Measurements from ENCODE around the gene PNO1. TPM values are rescaled to one million over a fixed set of nuclear protein-coding genes. Genes with fewer than 3 reads are reported as not detected.

The PNO1 gene
- total and polyA plus RNA-seq, 10 of the 15 experiments (the other 5 are each of a cell fraction or from before 2014, with no cell fraction given): 9.7 to 60.2 (median 30.3) TPM

DNA sequence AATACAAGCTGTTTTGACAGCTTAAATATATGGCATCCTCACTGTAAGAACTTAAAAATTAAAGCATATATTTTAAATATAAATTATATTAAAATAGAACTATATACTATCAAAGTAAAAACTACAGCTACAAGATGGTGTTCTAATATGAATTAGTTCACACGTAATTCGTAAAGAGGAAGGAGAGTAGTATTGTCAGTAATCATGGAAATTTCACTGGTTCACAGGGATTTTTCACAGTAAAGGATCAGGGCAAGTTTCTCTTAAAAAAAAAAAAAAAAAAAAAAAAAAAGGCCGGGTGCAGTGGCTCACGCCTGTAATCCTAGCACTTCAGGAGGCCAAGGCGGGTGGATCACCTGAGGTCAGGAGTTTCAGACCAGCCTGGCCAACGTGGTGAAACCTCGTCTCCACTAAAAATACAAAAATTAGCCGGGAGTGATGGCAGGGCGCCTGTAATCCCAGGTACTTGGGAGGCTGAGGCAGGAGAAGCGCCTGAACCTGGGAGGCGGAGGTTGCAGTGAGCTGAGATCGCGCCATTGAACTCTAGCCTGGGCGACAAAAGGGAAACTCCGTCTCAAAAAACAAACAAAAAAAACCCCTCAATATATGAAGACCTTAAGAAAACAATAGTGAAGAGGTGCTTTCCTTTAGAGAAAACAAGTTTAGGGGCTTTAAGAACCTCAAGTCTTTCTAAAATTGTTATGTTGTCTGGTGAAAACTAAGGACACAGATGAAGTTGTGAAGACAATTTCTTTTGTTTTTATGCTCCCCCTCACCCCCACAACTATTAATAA, 32.5 kb downstream of the PNO1 start:
- H3K27ac ChIP-seq (ENCODE audit: control insufficient read depth, insufficient read depth): no peak overlapping the region
- intact Hi-C loops (cut with micrococcal nuclease; ENCODE audit: unreplicated experiment): no loop called here
- POLR2A ChIA-PET: no interaction called here

More for the DNA sequence above, 32.5 kb downstream of the PNO1 start:
- H3K27me3 ChIP-seq (replicated peaks in 1 of 2; ENCODE audit: control insufficient read depth in 2 of 2, insufficient read depth in 2 of 2, low read length in 1 of 2): no peaks in the 10 kb centered on the region
- ATAC-seq: peak; percentile 22
- no peak overlapping the region for H3K4me2 ChIP-seq (ENCODE audit: control insufficient read depth, insufficient read depth)
- WGBS (ENCODE audit: insufficient coverage, insufficient replicate concordance, low lambda C conversion rate, missing lambda C conversion rate): 93% methylated on average over 14 of the region's 15 CpGs
- ChIA-PET CTCF (interaction anchor here (1.1 to 2.1 kb wide), 6 partner anchors 15 to 168 kb away, joined by 3 to 8 read pairs (median 6); no protein-coding TSS in a partner anchor), SMC1A (ENCODE audit: uncharacterized antibody, unreplicated experiment) (interaction anchor here (0.7 to 2.0 kb wide), 9 partner anchors 8 to 102 kb away, joined by 3 to 6 read pairs (median 4); no protein-coding TSS in a partner anchor), RAD21 (ENCODE audit: unreplicated experiment) (interaction anchor here (1.3 kb wide), 2 partner anchors 54 to 94 kb away, joined by 3 read pairs; no protein-coding TSS in a partner anchor)
- no peaks in the 10 kb centered on the region; the same call in 1 of the 2 replicates for H4K20me1 ChIP-seq (ENCODE audit: control insufficient read depth, insufficient read depth)
- BruUV-seq (replicated peaks): no TSS peak
- no peaks in the 10 kb centered on the region for H3K9me3 ChIP-seq (replicated peaks; ENCODE audit: control insufficient read depth, insufficient read depth, low read length)
- H3K36me3 ChIP-seq (ENCODE audit: control insufficient read depth in 2 of 2, insufficient read depth in 2 of 2, low read length in 1 of 2): peaks cover 0 to 4% of the 10 kb centered on the region in 2 experiments; a peak in 1 of 4 replicates
- no peak overlapping the region for H3K4me3 ChIP-seq
- no peak for DNase-seq (ENCODE audit: low read depth, low spot score)
- no peak for FAIRE-seq
- no peak overlapping the region for H3K9ac ChIP-seq (ENCODE audit: control insufficient read depth, insufficient read depth, low read length)
- H3K4me1 ChIP-seq (ENCODE audit: control insufficient read depth, insufficient read depth, low read length): no peaks in the 10 kb centered on the region
- in situ Hi-C loops (cut with MboI): loop anchor here (10.0 kb wide), 1 partner anchor 255 kb away; no protein-coding TSS in a partner anchor
- peaks cover 44% of the 10 kb centered on the region for H3K79me2 ChIP-seq (ENCODE audit: control insufficient read depth, insufficient read depth, low read length)
- H2AFZ ChIP-seq (ENCODE audit: control insufficient read depth, low read depth, low read length): no peak overlapping the region
- TF ChIP-seq MTA3 (IDR thresholded peaks at IDR 0.05; ENCODE audit: borderline replicate concordance, low read length) (no peak), IKZF2 (IDR thresholded peaks at IDR 0.05) (peak in 1 of 2 experiments; percentile 16; a peak in 1 of 4 replicates), FOS (IDR thresholded peaks at IDR 0.05; ENCODE audit: borderline replicate concordance, extremely low read depth, insufficient read length) (no peak), ASH2L (IDR thresholded peaks at IDR 0.05; ENCODE audit: borderline replicate concordance, low read depth) (no peak), BCL11A (IDR thresholded peaks at IDR 0.05; ENCODE audit: low read depth, low read length) (no peak), TAF1 (IDR thresholded peaks at IDR 0.05; ENCODE audit: borderline replicate concordance, low read depth, low read length) (no peak), EED (IDR thresholded peaks at IDR 0.05; ENCODE audit: low read depth) (no peak)
- TF ChIP-seq, protein P1, sequence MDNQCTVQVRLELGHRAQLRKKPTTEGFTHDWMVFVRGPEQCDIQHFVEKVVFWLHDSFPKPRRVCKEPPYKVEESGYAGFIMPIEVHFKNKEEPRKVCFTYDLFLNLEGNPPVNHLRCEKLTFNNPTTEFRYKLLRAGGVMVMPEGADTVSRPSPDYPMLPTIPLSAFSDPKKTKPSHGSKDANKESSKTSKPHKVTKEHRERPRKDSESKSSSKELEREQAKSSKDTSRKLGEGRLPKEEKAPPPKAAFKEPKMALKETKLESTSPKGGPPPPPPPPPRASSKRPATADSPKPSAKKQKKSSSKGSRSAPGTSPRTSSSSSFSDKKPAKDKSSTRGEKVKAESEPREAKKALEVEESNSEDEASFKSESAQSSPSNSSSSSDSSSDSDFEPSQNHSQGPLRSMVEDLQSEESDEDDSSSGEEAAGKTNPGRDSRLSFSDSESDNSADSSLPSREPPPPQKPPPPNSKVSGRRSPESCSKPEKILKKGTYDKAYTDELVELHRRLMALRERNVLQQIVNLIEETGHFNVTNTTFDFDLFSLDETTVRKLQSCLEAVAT (IDR thresholded peaks at IDR 0.05): peak; percentile 93
- TF ChIP-seq, protein P2, sequence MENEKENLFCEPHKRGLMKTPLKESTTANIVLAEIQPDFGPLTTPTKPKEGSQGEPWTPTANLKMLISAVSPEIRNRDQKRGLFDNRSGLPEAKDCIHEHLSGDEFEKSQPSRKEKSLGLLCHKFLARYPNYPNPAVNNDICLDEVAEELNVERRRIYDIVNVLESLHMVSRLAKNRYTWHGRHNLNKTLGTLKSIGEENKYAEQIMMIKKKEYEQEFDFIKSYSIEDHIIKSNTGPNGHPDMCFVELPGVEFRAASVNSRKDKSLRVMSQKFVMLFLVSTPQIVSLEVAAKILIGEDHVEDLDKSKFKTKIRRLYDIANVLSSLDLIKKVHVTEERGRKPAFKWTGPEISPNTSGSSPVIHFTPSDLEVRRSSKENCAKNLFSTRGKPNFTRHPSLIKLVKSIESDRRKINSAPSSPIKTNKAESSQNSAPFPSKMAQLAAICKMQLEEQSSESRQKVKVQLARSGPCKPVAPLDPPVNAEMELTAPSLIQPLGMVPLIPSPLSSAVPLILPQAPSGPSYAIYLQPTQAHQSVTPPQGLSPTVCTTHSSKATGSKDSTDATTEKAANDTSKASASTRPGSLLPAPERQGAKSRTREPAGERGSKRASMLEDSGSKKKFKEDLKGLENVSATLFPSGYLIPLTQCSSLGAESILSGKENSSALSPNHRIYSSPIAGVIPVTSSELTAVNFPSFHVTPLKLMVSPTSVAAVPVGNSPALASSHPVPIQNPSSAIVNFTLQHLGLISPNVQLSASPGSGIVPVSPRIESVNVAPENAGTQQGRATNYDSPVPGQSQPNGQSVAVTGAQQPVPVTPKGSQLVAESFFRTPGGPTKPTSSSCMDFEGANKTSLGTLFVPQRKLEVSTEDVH (IDR thresholded peaks at IDR 0.05; ENCODE audit: low read depth, partially characterized antibody): no peak
- TF ChIP-seq, protein P3, sequence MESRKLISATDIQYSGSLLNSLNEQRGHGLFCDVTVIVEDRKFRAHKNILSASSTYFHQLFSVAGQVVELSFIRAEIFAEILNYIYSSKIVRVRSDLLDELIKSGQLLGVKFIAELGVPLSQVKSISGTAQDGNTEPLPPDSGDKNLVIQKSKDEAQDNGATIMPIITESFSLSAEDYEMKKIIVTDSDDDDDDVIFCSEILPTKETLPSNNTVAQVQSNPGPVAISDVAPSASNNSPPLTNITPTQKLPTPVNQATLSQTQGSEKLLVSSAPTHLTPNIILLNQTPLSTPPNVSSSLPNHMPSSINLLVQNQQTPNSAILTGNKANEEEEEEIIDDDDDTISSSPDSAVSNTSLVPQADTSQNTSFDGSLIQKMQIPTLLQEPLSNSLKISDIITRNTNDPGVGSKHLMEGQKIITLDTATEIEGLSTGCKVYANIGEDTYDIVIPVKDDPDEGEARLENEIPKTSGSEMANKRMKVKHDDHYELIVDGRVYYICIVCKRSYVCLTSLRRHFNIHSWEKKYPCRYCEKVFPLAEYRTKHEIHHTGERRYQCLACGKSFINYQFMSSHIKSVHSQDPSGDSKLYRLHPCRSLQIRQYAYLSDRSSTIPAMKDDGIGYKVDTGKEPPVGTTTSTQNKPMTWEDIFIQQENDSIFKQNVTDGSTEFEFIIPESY (IDR thresholded peaks at IDR 0.05): peak; percentile 99

All from GM12878 (cell line).